Lower lobe of right lung (tissue), 2 donors: Measurements from ENCODE around the gene RET. TPM values are rescaled to one million over a fixed set of nuclear protein-coding genes. Genes with fewer than 3 reads are reported as not detected.

Experiments used
- ATAC-seq, 2 donors: fragments of 200-7000 bp; cut with Tn5 transposase; one replicate each; pipeline ENCODE4 v1.9.1; 2020 to 2022; ENCODE audit warnings: mild to moderate bottlenecking in 2 of 2, moderate library complexity in 2 of 2
- DNase-seq: peaks from one replicate; pipeline ENCODE4 v3.0.0-alpha.2; 2020
- H3K27ac ChIP-seq: fragments of 200-600 bp; one replicate; pipeline ENCODE4 v1.8.0; 2022
- H3K27me3 ChIP-seq: fragments of 200-600 bp; one replicate; pipeline ENCODE4 v1.8.0; 2022; ENCODE audit warnings: low read depth
- H3K36me3 ChIP-seq: fragments of 200-600 bp; one replicate; pipeline ENCODE4 v1.8.0; 2022; ENCODE audit warnings: mild to moderate bottlenecking
- H3K4me1 ChIP-seq: fragments of 200-600 bp; one replicate; pipeline ENCODE4 v1.8.0; 2022
- H3K4me3 ChIP-seq: fragments of 200-600 bp; one replicate; pipeline ENCODE4 v1.8.0; 2022; ENCODE audit warnings: mild to moderate bottlenecking
- H3K9me3 ChIP-seq: fragments of 200-600 bp; one replicate; pipeline ENCODE4 v1.8.0; 2022
- intact Hi-C: fragments of 100-400 bp; cut with DNase I; formaldehyde crosslinking; loops from one replicate; pipeline ENCODE4 v1.11.0; 2022
- total RNA-seq: library from RNA; stranded (reverse); fragmentation: NEBNext Ultra II Directional; extraction: Animal tissue kit (Norgen Biotek cat#: 25700); gene quantifications from one replicate; pipeline ENCODE4 v1.2.1, GENCODE V29; 2021
- TF ChIP-seq, protein P1 (sequence below): fragments of 200-600 bp; IDR thresholded peaks from one replicate; pipeline ENCODE4 v1.8.0; 2022; ENCODE audit warnings: antibody characterized with exemption, mild to moderate bottlenecking
- donor health status: DM: no; HTN: yes; CAD: no; lungs with severe emphysema.

Gene RET
- total RNA-seq, 1 donor from 2014 or later = 0.68 TPM

DNA sequence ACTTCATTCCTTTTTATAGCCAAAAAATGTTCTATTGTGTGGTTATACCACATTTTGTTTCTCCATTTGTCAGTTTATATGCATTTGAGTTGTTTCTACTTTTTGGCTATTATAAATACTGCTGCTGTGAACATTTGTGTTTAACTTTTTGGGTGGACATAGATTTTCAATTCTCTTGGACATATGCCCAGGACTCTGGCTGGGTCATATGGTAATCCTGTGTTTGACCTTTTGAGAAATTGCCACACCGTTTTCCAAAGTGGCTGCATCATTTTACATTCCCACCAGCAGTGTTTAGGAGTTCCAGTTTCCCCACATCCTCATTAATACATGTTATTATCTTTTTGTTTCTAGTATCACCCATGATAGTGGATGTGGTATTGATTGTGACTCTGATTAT is 100.7 kb downstream of the RET start:
- ATAC-seq = no peak
- TF ChIP-seq, protein P1, sequence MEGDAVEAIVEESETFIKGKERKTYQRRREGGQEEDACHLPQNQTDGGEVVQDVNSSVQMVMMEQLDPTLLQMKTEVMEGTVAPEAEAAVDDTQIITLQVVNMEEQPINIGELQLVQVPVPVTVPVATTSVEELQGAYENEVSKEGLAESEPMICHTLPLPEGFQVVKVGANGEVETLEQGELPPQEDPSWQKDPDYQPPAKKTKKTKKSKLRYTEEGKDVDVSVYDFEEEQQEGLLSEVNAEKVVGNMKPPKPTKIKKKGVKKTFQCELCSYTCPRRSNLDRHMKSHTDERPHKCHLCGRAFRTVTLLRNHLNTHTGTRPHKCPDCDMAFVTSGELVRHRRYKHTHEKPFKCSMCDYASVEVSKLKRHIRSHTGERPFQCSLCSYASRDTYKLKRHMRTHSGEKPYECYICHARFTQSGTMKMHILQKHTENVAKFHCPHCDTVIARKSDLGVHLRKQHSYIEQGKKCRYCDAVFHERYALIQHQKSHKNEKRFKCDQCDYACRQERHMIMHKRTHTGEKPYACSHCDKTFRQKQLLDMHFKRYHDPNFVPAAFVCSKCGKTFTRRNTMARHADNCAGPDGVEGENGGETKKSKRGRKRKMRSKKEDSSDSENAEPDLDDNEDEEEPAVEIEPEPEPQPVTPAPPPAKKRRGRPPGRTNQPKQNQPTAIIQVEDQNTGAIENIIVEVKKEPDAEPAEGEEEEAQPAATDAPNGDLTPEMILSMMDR = no peak
- Histone ChIP-seq H3K4me3 (no peak overlapping the region), H3K4me1 (peaks cover 7% of the 10 kb centered on the region), H3K36me3 (peaks cover 59% of the 10 kb centered on the region), H3K27ac (no peak overlapping the region), H3K9me3 (no peaks in the 10 kb centered on the region), H3K27me3 (no peaks in the 10 kb centered on the region)
- DNase-seq = no peak
- intact Hi-C loops = no loop called here

Other genes starting within 250 kb of the RET start
- gene CSGALNACT2, start 61.4 kb downstream of the RET start, total RNA-seq = 36.4 TPM
- 2.7 TPM for gene RASGEF1A, start 190.0 kb downstream of the RET start, total RNA-seq